GM23338 (cell line): Measurements from ENCODE around the gene MRTFA. TPM values are rescaled to one million over a fixed set of nuclear protein-coding genes. Genes with fewer than 3 reads are reported as not detected.
A peak's percentile ranks its signal among the peaks of the same experiment; 100 is the strongest.

Source experiments
- ATAC-seq: fragments of 200-7000 bp; cut with Tn5 transposase; 3 replicates; pipeline ENCODE4 v1.9.1; 2020
- DNase-seq: peaks from one replicate; pipeline ENCODE4 v3.0.0-alpha.2; 2015; ENCODE audit warnings: low spot score
- H2AFZ ChIP-seq: fragments of 200-600 bp; sonication (generic); 2 replicates; pipeline ENCODE4 v1.8.0; 2016; ENCODE audit warnings: antibody characterized with exemption, mild to moderate bottlenecking, moderate library complexity
- H3F3A ChIP-seq: fragments of 200-600 bp; sonication (generic); replicated peaks from 2 replicates; pipeline ENCODE4 v1.8.0; 2017; ENCODE audit warnings: antibody characterized with exemption, mixed run types, low read depth
- H3K27ac ChIP-seq: fragments of 200-600 bp; sonication (generic); 2 replicates; pipeline ENCODE4 v1.6.1; 2016; ENCODE audit warnings: low read depth
- H3K27me3 ChIP-seq: fragments of 200-600 bp; sonication (generic); 2 replicates; pipeline ENCODE4 v1.8.0; 2016; ENCODE audit warnings: mild to moderate bottlenecking, mixed run types, moderate library complexity; ENCODE audit not compliant: insufficient read depth
- H3K36me3 ChIP-seq: fragments of 200-600 bp; sonication (generic); 2 replicates; pipeline ENCODE4 v1.8.0; 2016; ENCODE audit warnings: mild to moderate bottlenecking; ENCODE audit not compliant: insufficient read depth
- H3K4me1 ChIP-seq: fragments of 200-600 bp; sonication (generic); 2 replicates; pipeline ENCODE4 v1.8.0; 2016; ENCODE audit warnings: mild to moderate bottlenecking, moderate library complexity; ENCODE audit not compliant: insufficient read depth
- H3K4me2 ChIP-seq: fragments of 200-600 bp; sonication (generic); 2 replicates; pipeline ENCODE4 v1.7.1; 2017; ENCODE audit warnings: mixed run types
- H3K4me3 ChIP-seq: fragments of 200-600 bp; sonication (generic); 2 replicates; pipeline ENCODE4 v1.6.1; 2016; ENCODE audit warnings: mixed run types
- H3K79me2 ChIP-seq: fragments of 200-600 bp; sonication (generic); replicated peaks from 2 replicates; pipeline ENCODE4 v1.8.0; 2017; ENCODE audit warnings: mild to moderate bottlenecking; ENCODE audit not compliant: insufficient read depth
- H3K9me2 ChIP-seq: fragments of 200-600 bp; sonication (generic); 2 replicates; pipeline ENCODE4 v1.8.0; 2017; ENCODE audit not compliant: insufficient read depth
- H4K20me1 ChIP-seq: fragments of 200-600 bp; sonication (generic); replicated peaks from 2 replicates; pipeline ENCODE4 v1.8.0; 2017; ENCODE audit warnings: mild to moderate bottlenecking; ENCODE audit not compliant: insufficient read depth
- H3K27ac Mint-ChIP-seq: 2 replicates; pipeline ENCODE4 v1.8.0; 2020; ENCODE audit warnings: inconsistent platforms, mild to moderate bottlenecking, moderate library complexity, mixed read lengths
- H3K27me3 Mint-ChIP-seq: 3 replicates; pipeline ENCODE4 v1.8.0; 2022; ENCODE audit warnings: low read depth, mild to moderate bottlenecking, moderate library complexity, mixed read lengths, inconsistent platforms; ENCODE audit not compliant: insufficient read depth, poor library complexity
- H3K36me3 Mint-ChIP-seq: 3 replicates; pipeline ENCODE4 v1.8.0; 2021; ENCODE audit warnings: low read depth, mild to moderate bottlenecking, inconsistent platforms, moderate library complexity, mixed read lengths
- H3K4me1 Mint-ChIP-seq: 3 replicates; pipeline ENCODE4 v1.8.0; 2020; ENCODE audit warnings: mild to moderate bottlenecking, inconsistent platforms, mixed read lengths
- H3K4me3 Mint-ChIP-seq: 3 replicates; pipeline ENCODE4 v1.8.0; 2021; ENCODE audit warnings: moderate library complexity, mild to moderate bottlenecking, inconsistent platforms, mixed read lengths
- H3K9me3 Mint-ChIP-seq: 3 replicates; pipeline ENCODE4 v1.8.0; 2020; ENCODE audit warnings: moderate library complexity, mild to moderate bottlenecking, inconsistent platforms, mixed read lengths
- CREB1 ChIP-seq: fragments of 250-450 bp; sonication (Bioruptor Pico); IDR thresholded peaks from 2 replicates; pipeline ENCODE4 v1.5.0; 2020; ENCODE audit warnings: low read depth, mild to moderate bottlenecking, moderate library complexity
- CTCF ChIP-seq, 2 experiments: fragments of 200-600 bp in 1 of 2; sonication (generic) in 1 of 2; conservative IDR thresholded peaks; 2 replicates each; pipeline versions ENCODE4 v1.5.1 to v1.6.1; 2016 to 2017; ENCODE audit warnings: antibody characterized with exemption in 2 of 2, low read depth in 2 of 2, mild to moderate bottlenecking in 2 of 2, moderate library complexity in 1 of 2
- ETS1 ChIP-seq: IDR thresholded peaks from 2 replicates; pipeline ENCODE4 v1.6.1; 2016; ENCODE audit warnings: antibody characterized with exemption
- EZH2 ChIP-seq: fragments of 200-600 bp; sonication (generic); IDR thresholded peaks from one replicate; pipeline ENCODE4 v1.8.0; 2017; ENCODE audit warnings: antibody characterized with exemption, mild to moderate bottlenecking, low read depth; ENCODE audit not compliant: unreplicated experiment
- EZH2phosphoT487 ChIP-seq: fragments of 200-600 bp; sonication (generic); IDR thresholded peaks from one replicate; pipeline ENCODE4 v1.8.1; 2018; ENCODE audit warnings: antibody characterized with exemption; ENCODE audit not compliant: unreplicated experiment
- JUNB ChIP-seq: IDR thresholded peaks from one replicate; pipeline ENCODE4 v1.6.1; 2016; ENCODE audit warnings: antibody characterized with exemption; ENCODE audit not compliant: unreplicated experiment
- NANOG ChIP-seq: IDR thresholded peaks from 2 replicates; pipeline ENCODE4 v1.6.1; 2016; ENCODE audit warnings: antibody characterized with exemption, borderline replicate concordance
- POLR2AphosphoS5 ChIP-seq: IDR thresholded peaks from 2 replicates; pipeline ENCODE4 v1.6.1; 2016; ENCODE audit warnings: antibody characterized with exemption, low read depth
- REST ChIP-seq: IDR thresholded peaks from one replicate; pipeline ENCODE4 v1.6.1; 2018; ENCODE audit warnings: antibody characterized with exemption; ENCODE audit not compliant: unreplicated experiment
- STAT1 ChIP-seq: IDR thresholded peaks from one replicate; pipeline ENCODE4 v1.6.1; 2016; ENCODE audit warnings: antibody characterized with exemption; ENCODE audit not compliant: unreplicated experiment
- ZNF114 ChIP-seq: fragments of 250-450 bp; sonication (Bioruptor Pico); IDR thresholded peaks from 2 replicates; pipeline ENCODE4 v1.5.0; 2020; ENCODE audit warnings: mild to moderate bottlenecking, moderate library complexity
- ZNF331 ChIP-seq: fragments of 250-450 bp; sonication (Bioruptor Pico); IDR thresholded peaks from 2 replicates; pipeline ENCODE4 v1.5.0; 2020; ENCODE audit warnings: low read depth, mild to moderate bottlenecking, moderate library complexity
- polyA plus RNA-seq: library from polyadenylated mRNA; unstranded; fragments of >200 nt; fragmentation: Nextera tagmentation; extraction: Ambion mirVana; gene quantifications from 2 replicates; pipeline ENCODE4 v1.2.1, GENCODE V29; 2016
- total RNA-seq: library from RNA; depleted of rRNA; stranded (reverse); fragments of >200 nt; shearing (Covaris generic); gene quantifications from 2 replicates; pipeline ENCODE4 v1.2.3, GENCODE V29; 2014

The MRTFA gene
- total and polyA plus RNA-seq, 2 experiments from 2014 or later = 18.1 to 92.4 TPM

GRCh38 chr22:40607506-40607905, 29.0 kb downstream of the MRTFA start:
- peaks cover 2% of the 10 kb centered on the region for H3K27me3 Mint-ChIP-seq
- H3K79me2 ChIP-seq = peaks cover 91% of the 10 kb centered on the region
- peak overlapping the region; percentile 3; the same call in 1 of the 2 replicates for H3K4me2 ChIP-seq
- no peaks in the 10 kb centered on the region for H3K36me3 Mint-ChIP-seq
- no peaks in the 10 kb centered on the region for H3K9me3 Mint-ChIP-seq
- H3K27me3 ChIP-seq = no peaks in the 10 kb centered on the region
- H3K9me2 ChIP-seq = no peaks in the 10 kb centered on the region
- H3K4me3 ChIP-seq = no peak overlapping the region
- peak; percentile 62 for ATAC-seq
- H3K4me1 ChIP-seq = peaks cover 22% of the 10 kb centered on the region
- H4K20me1 ChIP-seq = peaks cover 10% of the 10 kb centered on the region
- H3K27ac Mint-ChIP-seq = peak overlapping the region; percentile 93
- H3K27ac ChIP-seq = peak overlapping the region; percentile 36; the same call in 1 of the 2 replicates
- TF ChIP-seq REST (no peak), EZH2 (no peak), CTCF (conservative IDR thresholded peaks at IDR 0.05; ENCODE audit: low read depth in 2 of 2) (no peak), ZNF331 (CRISPR knock-in tag) (no peak), STAT1 (no peak)
- H3K4me1 Mint-ChIP-seq = peaks cover 30% of the 10 kb centered on the region
- no peak overlapping the region for H3K4me3 Mint-ChIP-seq
- H2AFZ ChIP-seq = no peak overlapping the region
- 0 out of 2 replicates have a peak, but pooled peaks cover 3% of the 10 kb centered on the region for H3F3A ChIP-seq
- DNase-seq = peak; percentile 28
- no peaks in the 10 kb centered on the region for H3K36me3 ChIP-seq

GRCh38 chr22:40606306-40606705, 30.2 kb downstream of the MRTFA start:
- peaks cover 35% of the 10 kb centered on the region for H3K4me1 Mint-ChIP-seq
- H3K4me2 ChIP-seq = no peak overlapping the region
- TF ChIP-seq STAT1 = no peak
- no peak for TF ChIP-seq ZNF331 (CRISPR knock-in tag)
- TF ChIP-seq ETS1 = no peak
- no peak for TF ChIP-seq ZNF114
- TF ChIP-seq JUNB = no peak
- TF ChIP-seq EZH2phosphoT487 = no peak
- TF ChIP-seq NANOG = no peak
- TF ChIP-seq REST = no peak
- TF ChIP-seq CTCF (conservative IDR thresholded peaks at IDR 0.05; ENCODE audit: low read depth in 2 of 2) = no peak
- no peak for TF ChIP-seq EZH2
- TF ChIP-seq POLR2AphosphoS5 = no peak
- no peak for TF ChIP-seq CREB1

More at GRCh38 chr22:40606306-40606705, 30.2 kb downstream of the MRTFA start:
- Histone ChIP-seq H4K20me1 (peaks cover under 1% of the 10 kb centered on the region), H2AFZ (no peak overlapping the region), H3K36me3 (no peaks in the 10 kb centered on the region), H3F3A (0 out of 2 replicates have a peak, but pooled peaks cover 3% of the 10 kb centered on the region), H3K27ac (peak overlapping the region; percentile 57), H3K9me2 (no peaks in the 10 kb centered on the region), H3K4me3 (no peak overlapping the region), H3K4me1 (peaks cover 27% of the 10 kb centered on the region), H3K27me3 (no peaks in the 10 kb centered on the region), H3K79me2 (peaks cover 90% of the 10 kb centered on the region)
- DNase-seq (no peak), ATAC-seq (no peak)
- no peaks in the 10 kb centered on the region for H3K36me3 Mint-ChIP-seq
- H3K27me3 Mint-ChIP-seq = peaks cover 2% of the 10 kb centered on the region
- no peaks in the 10 kb centered on the region for H3K9me3 Mint-ChIP-seq
- no peak overlapping the region for H3K27ac Mint-ChIP-seq
- no peak overlapping the region for H3K4me3 Mint-ChIP-seq
